ENCODE data around the gene GARIN3.

Gene GARIN3

GRCh38 chr5:157198277-157198986 is 32.4 kb upstream of the GARIN3 start:
- ATAC-seq: no peak
- TF ChIP-seq TCF4 (CRISPR knock-in tag; IDR thresholded peaks at IDR 0.05; ENCODE audit: borderline replicate concordance) (no peak), ZNF565 (CRISPR knock-in tag; conservative IDR thresholded peaks at IDR 0.05; ENCODE audit: low read depth) (no peak), TOX (CRISPR knock-in tag; IDR thresholded peaks at IDR 0.05; ENCODE audit: borderline replicate concordance) (no peak), ZC3H10 (CRISPR knock-in tag; IDR thresholded peaks at IDR 0.05) (no peak), ZFP3 (CRISPR knock-in tag; IDR thresholded peaks at IDR 0.05) (no peak), ISL1 (CRISPR knock-in tag; IDR thresholded peaks at IDR 0.05) (no peak), PATZ1 (CRISPR knock-in tag; IDR thresholded peaks at IDR 0.05; ENCODE audit: borderline replicate concordance) (no peak), CSDC2 (CRISPR knock-in tag; IDR thresholded peaks at IDR 0.05) (no peak), SNAI2 (CRISPR knock-in tag; IDR thresholded peaks at IDR 0.05) (no peak), GLIS3 (CRISPR knock-in tag; IDR thresholded peaks at IDR 0.05) (no peak), PPARA (CRISPR knock-in tag; IDR thresholded peaks at IDR 0.05; ENCODE audit: borderline replicate concordance) (no peak), ARNTL (CRISPR knock-in tag; IDR thresholded peaks at IDR 0.05; ENCODE audit: borderline replicate concordance, low read depth) (no peak)

DNA sequence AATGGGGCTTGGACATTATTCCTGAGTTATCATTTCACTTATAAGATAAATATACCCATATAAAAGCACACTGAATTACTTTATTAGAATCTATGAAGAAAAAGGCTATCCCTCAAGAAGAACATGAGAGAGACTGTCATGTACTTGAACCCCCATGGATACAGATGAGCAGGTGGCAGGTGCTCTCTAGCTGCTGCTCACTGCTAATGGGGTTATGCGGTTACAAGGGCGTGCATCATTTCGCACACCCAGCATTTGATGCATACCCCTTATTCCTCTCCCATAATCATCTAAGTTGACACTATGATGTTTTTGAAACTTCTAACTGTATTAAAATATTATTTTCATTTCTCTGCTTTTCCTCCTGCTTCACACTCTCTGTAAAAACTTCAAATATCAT is 31.0 kb upstream of the GARIN3 start:
- TF ChIP-seq PATZ1 (CRISPR knock-in tag; IDR thresholded peaks at IDR 0.05; ENCODE audit: borderline replicate concordance) (no peak), ZNF8 (CRISPR knock-in tag; IDR thresholded peaks at IDR 0.05) (no peak), BACH2 (CRISPR knock-in tag; IDR thresholded peaks at IDR 0.05; ENCODE audit: borderline replicate concordance) (no peak), ZNF565 (CRISPR knock-in tag; conservative IDR thresholded peaks at IDR 0.05; ENCODE audit: low read depth) (no peak), SNAI2 (CRISPR knock-in tag; IDR thresholded peaks at IDR 0.05) (no peak), POU6F1 (CRISPR knock-in tag; IDR thresholded peaks at IDR 0.05; ENCODE audit: borderline replicate concordance, low read depth) (no peak), ARNTL (CRISPR knock-in tag; IDR thresholded peaks at IDR 0.05; ENCODE audit: borderline replicate concordance, low read depth) (no peak), PPARA (CRISPR knock-in tag; IDR thresholded peaks at IDR 0.05; ENCODE audit: borderline replicate concordance) (no peak), CSDC2 (CRISPR knock-in tag; IDR thresholded peaks at IDR 0.05) (no peak), OSR1 (CRISPR knock-in tag; IDR thresholded peaks at IDR 0.05) (no peak), TCF4 (CRISPR knock-in tag; IDR thresholded peaks at IDR 0.05; ENCODE audit: borderline replicate concordance) (no peak), RARB (CRISPR knock-in tag; IDR thresholded peaks at IDR 0.05) (no peak), ZFP30 (CRISPR knock-in tag; IDR thresholded peaks at IDR 0.05) (no peak), ISL1 (CRISPR knock-in tag; IDR thresholded peaks at IDR 0.05) (no peak), GLIS3 (CRISPR knock-in tag; IDR thresholded peaks at IDR 0.05) (no peak)
- TF ChIP-seq, protein P1, sequence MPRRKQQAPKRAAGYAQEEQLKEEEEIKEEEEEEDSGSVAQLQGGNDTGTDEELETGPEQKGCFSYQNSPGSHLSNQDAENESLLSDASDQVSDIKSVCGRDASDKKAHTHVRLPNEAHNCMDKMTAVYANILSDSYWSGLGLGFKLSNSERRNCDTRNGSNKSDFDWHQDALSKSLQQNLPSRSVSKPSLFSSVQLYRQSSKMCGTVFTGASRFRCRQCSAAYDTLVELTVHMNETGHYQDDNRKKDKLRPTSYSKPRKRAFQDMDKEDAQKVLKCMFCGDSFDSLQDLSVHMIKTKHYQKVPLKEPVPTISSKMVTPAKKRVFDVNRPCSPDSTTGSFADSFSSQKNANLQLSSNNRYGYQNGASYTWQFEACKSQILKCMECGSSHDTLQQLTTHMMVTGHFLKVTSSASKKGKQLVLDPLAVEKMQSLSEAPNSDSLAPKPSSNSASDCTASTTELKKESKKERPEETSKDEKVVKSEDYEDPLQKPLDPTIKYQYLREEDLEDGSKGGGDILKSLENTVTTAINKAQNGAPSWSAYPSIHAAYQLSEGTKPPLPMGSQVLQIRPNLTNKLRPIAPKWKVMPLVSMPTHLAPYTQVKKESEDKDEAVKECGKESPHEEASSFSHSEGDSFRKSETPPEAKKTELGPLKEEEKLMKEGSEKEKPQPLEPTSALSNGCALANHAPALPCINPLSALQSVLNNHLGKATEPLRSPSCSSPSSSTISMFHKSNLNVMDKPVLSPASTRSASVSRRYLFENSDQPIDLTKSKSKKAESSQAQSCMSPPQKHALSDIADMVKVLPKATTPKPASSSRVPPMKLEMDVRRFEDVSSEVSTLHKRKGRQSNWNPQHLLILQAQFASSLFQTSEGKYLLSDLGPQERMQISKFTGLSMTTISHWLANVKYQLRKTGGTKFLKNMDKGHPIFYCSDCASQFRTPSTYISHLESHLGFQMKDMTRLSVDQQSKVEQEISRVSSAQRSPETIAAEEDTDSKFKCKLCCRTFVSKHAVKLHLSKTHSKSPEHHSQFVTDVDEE (CRISPR knock-in tag; IDR thresholded peaks at IDR 0.05): no peak
- TF ChIP-seq, protein P2, sequence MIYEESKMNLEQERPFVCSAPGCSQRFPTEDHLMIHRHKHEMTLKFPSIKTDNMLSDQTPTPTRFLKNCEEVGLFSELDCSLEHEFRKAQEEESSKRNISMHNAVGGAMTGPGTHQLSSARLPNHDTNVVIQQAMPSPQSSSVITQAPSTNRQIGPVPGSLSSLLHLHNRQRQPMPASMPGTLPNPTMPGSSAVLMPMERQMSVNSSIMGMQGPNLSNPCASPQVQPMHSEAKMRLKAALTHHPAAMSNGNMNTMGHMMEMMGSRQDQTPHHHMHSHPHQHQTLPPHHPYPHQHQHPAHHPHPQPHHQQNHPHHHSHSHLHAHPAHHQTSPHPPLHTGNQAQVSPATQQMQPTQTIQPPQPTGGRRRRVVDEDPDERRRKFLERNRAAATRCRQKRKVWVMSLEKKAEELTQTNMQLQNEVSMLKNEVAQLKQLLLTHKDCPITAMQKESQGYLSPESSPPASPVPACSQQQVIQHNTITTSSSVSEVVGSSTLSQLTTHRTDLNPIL (CRISPR knock-in tag; IDR thresholded peaks at IDR 0.05; ENCODE audit: low read depth): no peak
- ATAC-seq: no peak
